RWPE2 (cell line): ENCODE data around the gene PCDH15.

Experiments used
- ATAC-seq: fragments of 200-7000 bp; cut with Tn5 transposase; 3 replicates; pipeline ENCODE4 v1.9.1; 2021; ENCODE audit warnings: low read depth
- DNase-seq: peaks from one replicate; pipeline ENCODE4 v3.0.0-alpha.2; 2020; ENCODE audit warnings: low spot score
- H3K27ac ChIP-seq: fragments of 450-650 bp; 2 replicates; pipeline ENCODE4 v1.5.1; 2017; ENCODE audit warnings: mild to moderate bottlenecking; ENCODE audit not compliant: poor library complexity, severe bottlenecking
- H3K27me3 ChIP-seq: fragments of 250-450 bp; sonication (Bioruptor Pico); 2 replicates; pipeline ENCODE4 v1.5.1; 2021; ENCODE audit warnings: mild to moderate bottlenecking, moderate library complexity; ENCODE audit not compliant: insufficient read depth, poor library complexity, severe bottlenecking
- H3K36me3 ChIP-seq: fragments of 250-450 bp; sonication (Bioruptor Pico); 2 replicates; pipeline ENCODE4 v1.5.1; 2020; ENCODE audit warnings: low read depth, mild to moderate bottlenecking, moderate library complexity
- H3K4me1 ChIP-seq: fragments of 250-450 bp; sonication (Bioruptor Pico); 2 replicates; pipeline ENCODE4 v1.5.1; 2021; ENCODE audit warnings: mild to moderate bottlenecking, moderate library complexity; ENCODE audit not compliant: insufficient read depth, poor library complexity, severe bottlenecking
- H3K4me3 ChIP-seq: fragments of 250-450 bp; sonication (Bioruptor Pico); 2 replicates; pipeline ENCODE4 v1.5.1; 2021; ENCODE audit warnings: mild to moderate bottlenecking, moderate library complexity; ENCODE audit not compliant: severe bottlenecking
- H3K9me3 ChIP-seq: fragments of 250-450 bp; sonication (Bioruptor Pico); 2 replicates; pipeline ENCODE4 v1.5.1; 2021; ENCODE audit warnings: mild to moderate bottlenecking, moderate library complexity; ENCODE audit not compliant: severe bottlenecking
- CTCF ChIP-seq: fragments of 450-650 bp; IDR thresholded peaks from one replicate; pipeline ENCODE4 v1.5.1; 2017; ENCODE audit warnings: mild to moderate bottlenecking, moderate library complexity; ENCODE audit not compliant: poor library complexity, severe bottlenecking

The PCDH15 gene

GRCh38 chr10:54665095-54665494 is 135.9 kb downstream of the PCDH15 start:
- H3K9me3 ChIP-seq = no peaks in the 10 kb centered on the region
- no peak overlapping the region for H3K27ac ChIP-seq
- H3K4me1 ChIP-seq = no peaks in the 10 kb centered on the region
- no peak for TF ChIP-seq CTCF
- H3K36me3 ChIP-seq = no peaks in the 10 kb centered on the region
- ATAC-seq = no peak
- DNase-seq = no peak
- no peaks in the 10 kb centered on the region for H3K27me3 ChIP-seq
- no peak overlapping the region for H3K4me3 ChIP-seq

- no peak for DNase-seq
- no peaks in the 10 kb centered on the region for H3K9me3 ChIP-seq
- no peak for ATAC-seq
- H3K4me3 ChIP-seq = no peak overlapping the region
- H3K27me3 ChIP-seq = no peaks in the 10 kb centered on the region
- no peaks in the 10 kb centered on the region for H3K4me1 ChIP-seq
- no peaks in the 10 kb centered on the region for H3K36me3 ChIP-seq
- no peak for TF ChIP-seq CTCF
- no peak overlapping the region for H3K27ac ChIP-seq
These were observed 140.6 kb downstream of the PCDH15 start for GRCh38 chr10:54660397-54660796.

GRCh38 chr10:54656643-54657042 is 144.4 kb downstream of the PCDH15 start:
- ATAC-seq = no peak
- no peak for TF ChIP-seq CTCF
- Histone ChIP-seq H3K9me3 (no peaks in the 10 kb centered on the region), H3K27me3 (no peaks in the 10 kb centered on the region), H3K36me3 (no peaks in the 10 kb centered on the region), H3K4me1 (no peaks in the 10 kb centered on the region), H3K27ac (no peak overlapping the region), H3K4me3 (no peak overlapping the region)
- DNase-seq = no peak

GRCh38 chr10:54653518-54653917 is 147.5 kb downstream of the PCDH15 start:
- ATAC-seq = no peak
- DNase-seq = no peak
- Histone ChIP-seq H3K27ac (no peak overlapping the region), H3K27me3 (no peaks in the 10 kb centered on the region), H3K9me3 (no peaks in the 10 kb centered on the region), H3K36me3 (no peaks in the 10 kb centered on the region), H3K4me3 (no peak overlapping the region), H3K4me1 (no peaks in the 10 kb centered on the region)
- no peak for TF ChIP-seq CTCF

- ATAC-seq = no peak
- no peak for DNase-seq
- no peaks in the 10 kb centered on the region for H3K9me3 ChIP-seq
- no peaks in the 10 kb centered on the region for H3K27me3 ChIP-seq
- no peak for TF ChIP-seq CTCF
- H3K4me3 ChIP-seq = no peak overlapping the region
- no peaks in the 10 kb centered on the region for H3K36me3 ChIP-seq
- no peaks in the 10 kb centered on the region for H3K4me1 ChIP-seq
- H3K27ac ChIP-seq = no peak overlapping the region
These were observed 150.5 kb downstream of the PCDH15 start for GRCh38 chr10:54650547-54650946.
